Lung microvascular endothelial cell (primary cell): Measurements from ENCODE around the gene ANKRD2. TPM values are rescaled to one million over a fixed set of nuclear protein-coding genes. Genes with fewer than 3 reads are reported as not detected.
A peak's percentile ranks its signal among the peaks of the same experiment; 100 is the strongest.
"Not testable (repeated sequence)": the region's sequence is repeated elsewhere in the genome, so short reads cannot be mapped to it uniquely, and the experiment has no call there.

Experiments used
- DNase-seq, 2 donors: peaks; one replicate each; pipeline versions ENCODE4 v3.0.0 to v3.0.0-alpha.2; 2010; ENCODE audit warnings: low read depth in 2 of 2
- total RNA-seq: library from RNA; depleted of rRNA; stranded (reverse); fragments of >200 nt; gene quantifications from 2 replicates; pipeline ENCODE4 v1.2.1, GENCODE V29; 2014

ANKRD2 gene
- total RNA-seq, result 0.20 and 0.44 TPM in 2 replicates

DNA sequence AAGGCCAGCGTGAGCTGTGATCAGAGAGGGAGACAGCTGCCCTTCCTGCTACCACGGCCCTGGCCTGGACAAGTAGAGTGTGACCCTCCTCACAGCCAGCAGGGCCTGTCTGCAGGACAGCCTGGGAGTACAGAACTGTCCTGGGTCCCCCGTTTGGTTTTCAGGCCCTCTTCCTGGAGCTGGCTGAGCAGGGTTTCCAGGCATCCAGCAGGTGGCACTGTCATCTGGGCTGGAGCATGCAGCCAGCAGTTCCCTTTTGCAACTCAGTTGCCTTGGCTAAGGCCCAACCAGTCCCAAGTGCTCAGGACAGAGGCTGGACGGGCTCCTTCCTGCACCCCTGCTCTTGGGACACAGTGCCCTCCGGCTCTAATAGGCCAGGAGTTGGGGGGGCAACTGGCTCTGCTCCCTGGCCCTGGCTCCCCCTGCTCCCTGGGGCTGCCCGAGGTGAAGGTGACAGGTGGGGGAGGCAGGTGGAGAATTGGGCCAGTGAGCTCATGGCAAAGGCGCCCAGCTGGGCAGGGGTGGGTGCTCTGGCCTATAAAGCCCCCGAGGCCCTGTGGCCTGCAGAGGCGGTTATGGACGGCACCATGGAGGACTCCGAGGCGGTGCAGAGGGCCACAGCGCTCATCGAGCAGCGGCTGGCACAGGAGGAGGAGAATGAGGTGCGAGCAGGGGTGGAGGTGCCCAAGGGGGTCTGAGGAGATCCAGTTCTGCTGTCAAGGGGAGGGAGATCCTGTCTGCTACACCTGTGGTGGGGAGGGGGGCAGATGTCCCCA lies at the start of gene ANKRD2:
Gene ANKRD2, plus strand, starts transcription at position 566 of the 776 bp plus-strand sequence. Its CDS starts 10 bp downstream, at position 576.
- peak; percentile 82 to 92 for DNase-seq

GRCh38 chr10:97522937-97523336 lies 49.6 kb upstream of the ANKRD2 start:
- DNase-seq, result no peak

GRCh38 chr10:97525086-97525485 lies 47.5 kb upstream of the ANKRD2 start:
- no peak for DNase-seq

GRCh38 chr10:97525683-97526110 lies 46.9 kb upstream of the ANKRD2 start:
- no peak for DNase-seq

DNA sequence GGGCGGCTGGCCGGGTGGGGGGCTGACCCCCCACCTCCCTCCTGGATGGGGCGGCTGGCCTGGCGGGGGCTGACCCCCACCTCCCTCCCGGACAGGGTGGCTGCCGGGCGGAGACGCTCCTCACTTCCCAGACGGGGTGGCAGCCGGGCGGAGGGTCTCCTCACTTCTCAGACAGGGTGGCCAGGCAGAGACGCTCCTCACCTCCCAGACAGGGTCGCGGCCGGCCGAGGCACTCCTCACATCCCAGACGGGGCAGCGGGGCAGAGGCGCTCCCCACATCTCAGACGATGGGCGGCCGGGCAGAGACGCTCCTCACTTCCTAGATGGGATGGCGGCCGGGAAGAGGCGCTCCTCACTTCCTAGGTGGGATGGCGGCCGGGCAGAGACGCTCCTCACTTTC lies 43.7 kb upstream of the ANKRD2 start:
- not testable (repeated sequence) for DNase-seq

- DNase-seq, result no peak
Measured at GRCh38 chr10:97529685-97530465, 42.7 kb upstream of the ANKRD2 start.

- DNase-seq, result peak in 1 of 2 donors; percentile 70
Measured at GRCh38 chr10:97531401-97531986, 41.1 kb upstream of the ANKRD2 start.

- peak in 1 of 2 donors; percentile 41 for DNase-seq
Measured at GRCh38 chr10:97532935-97533671, 39.5 kb upstream of the ANKRD2 start.

DNA sequence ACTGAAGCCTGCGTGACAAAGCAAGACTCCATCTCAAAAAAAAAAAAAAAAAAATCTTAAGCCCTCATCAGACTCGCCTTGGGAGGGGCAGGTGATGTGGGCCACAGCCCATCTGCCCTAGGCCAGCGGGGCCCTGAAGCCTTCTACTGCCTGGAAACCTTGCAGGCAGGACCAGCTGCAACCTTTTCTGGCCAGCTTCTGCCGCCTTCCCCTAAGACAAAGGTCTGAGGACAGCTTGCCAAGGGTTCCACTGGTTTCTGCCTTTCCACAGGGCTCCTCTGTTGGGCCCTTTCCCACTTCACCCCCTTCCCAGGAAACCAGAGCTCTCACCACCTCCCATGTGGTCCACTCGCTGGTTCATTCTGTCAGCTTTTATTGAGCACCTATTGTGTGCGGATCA lies 38.7 kb upstream of the ANKRD2 start:
- DNase-seq, result no peak

GRCh38 chr10:97534746-97535367 lies 37.7 kb upstream of the ANKRD2 start:
- DNase-seq, result peak; percentile 69 to 72

DNA sequence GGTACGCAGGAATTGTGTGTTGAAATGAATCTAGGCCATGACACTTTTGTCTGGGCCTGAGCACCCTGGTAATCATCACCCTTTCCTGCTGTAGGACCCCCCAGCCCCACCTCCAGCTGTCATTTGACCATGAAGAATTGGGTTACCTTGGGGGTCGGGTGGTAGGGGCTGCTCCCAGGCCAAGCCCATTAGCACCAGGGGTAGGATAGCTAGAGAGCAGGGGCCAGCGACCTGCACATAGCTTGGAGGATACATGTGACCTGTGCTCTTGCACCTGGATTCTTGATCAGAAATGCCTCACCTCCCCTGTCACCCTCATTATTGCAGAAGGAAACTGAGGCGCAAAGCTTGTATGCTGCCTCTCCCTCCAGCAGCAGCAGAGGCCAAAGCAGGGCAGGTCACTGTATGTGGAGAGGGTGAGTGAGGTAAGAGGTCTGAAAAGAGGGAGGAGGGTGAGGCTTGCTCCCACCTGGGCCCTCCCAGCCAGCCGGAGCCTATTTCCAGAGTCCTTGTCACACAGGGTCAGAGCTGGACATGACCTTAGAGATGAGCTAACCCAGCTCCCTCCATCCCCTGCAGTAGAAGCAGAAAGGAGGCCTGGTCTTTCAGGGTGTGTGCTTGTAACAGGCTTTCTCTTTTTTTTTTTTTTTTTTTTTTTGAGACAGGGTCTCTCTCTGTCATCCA lies 35.3 kb upstream of the ANKRD2 start:
- no peak for DNase-seq

- DNase-seq, result peak in 1 of 2 donors; percentile 71
Measured at GRCh38 chr10:97538411-97538810, 34.2 kb upstream of the ANKRD2 start.

DNA sequence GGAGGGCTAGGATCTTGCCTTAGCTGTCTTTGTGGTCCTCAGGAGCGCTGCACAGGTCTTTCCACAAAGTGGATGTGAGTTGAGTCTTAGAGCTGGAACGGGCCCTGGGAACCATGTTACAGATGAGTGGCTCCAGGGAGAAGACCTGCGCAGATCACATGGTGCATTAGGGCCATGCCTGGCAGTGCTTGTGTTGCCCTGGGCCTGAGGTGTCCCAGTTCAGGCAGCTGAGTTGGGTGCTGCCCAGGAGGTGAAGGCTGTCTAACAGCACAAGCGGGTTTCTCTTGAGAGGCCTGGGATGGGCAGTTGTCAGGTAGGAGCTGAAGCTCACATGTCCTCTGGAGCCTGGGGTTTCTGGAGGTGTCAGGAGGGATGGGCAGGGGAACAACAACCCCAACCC lies 33.7 kb upstream of the ANKRD2 start:
- DNase-seq, result no peak

DNA sequence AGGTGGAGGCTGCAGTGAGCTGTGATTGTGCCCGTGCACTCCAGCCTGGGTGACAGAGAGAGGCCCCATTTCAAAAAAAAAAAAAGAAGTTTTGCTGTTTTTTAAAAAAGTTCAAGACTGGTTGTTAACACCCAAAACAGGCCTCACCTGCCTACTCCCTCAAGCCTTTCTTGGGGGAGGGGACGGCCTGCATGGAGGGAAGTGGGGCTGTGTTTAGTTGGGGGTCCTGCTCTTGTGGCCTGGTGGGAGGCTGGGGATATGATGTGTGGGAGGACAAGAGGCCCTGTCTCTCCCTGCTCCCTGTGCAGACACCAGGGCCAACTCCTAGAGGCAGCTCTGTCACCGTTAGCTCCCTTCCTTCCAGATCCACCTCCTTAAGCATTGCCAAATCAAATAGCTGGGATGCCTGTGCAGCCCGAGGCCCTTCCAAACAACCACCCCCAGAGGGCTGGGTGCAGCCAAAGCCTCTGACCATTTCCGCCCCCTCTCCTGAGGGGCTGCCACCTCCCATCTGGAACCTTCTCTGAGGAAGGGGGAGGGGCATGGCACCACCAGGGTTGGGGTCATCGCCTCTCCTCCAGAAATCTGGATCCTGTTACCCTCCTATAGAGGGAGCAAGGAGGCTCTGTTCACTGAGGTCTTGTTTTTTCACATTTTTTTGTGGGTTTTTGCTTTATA lies 32.9 kb upstream of the ANKRD2 start:
- DNase-seq, result no peak

DNA sequence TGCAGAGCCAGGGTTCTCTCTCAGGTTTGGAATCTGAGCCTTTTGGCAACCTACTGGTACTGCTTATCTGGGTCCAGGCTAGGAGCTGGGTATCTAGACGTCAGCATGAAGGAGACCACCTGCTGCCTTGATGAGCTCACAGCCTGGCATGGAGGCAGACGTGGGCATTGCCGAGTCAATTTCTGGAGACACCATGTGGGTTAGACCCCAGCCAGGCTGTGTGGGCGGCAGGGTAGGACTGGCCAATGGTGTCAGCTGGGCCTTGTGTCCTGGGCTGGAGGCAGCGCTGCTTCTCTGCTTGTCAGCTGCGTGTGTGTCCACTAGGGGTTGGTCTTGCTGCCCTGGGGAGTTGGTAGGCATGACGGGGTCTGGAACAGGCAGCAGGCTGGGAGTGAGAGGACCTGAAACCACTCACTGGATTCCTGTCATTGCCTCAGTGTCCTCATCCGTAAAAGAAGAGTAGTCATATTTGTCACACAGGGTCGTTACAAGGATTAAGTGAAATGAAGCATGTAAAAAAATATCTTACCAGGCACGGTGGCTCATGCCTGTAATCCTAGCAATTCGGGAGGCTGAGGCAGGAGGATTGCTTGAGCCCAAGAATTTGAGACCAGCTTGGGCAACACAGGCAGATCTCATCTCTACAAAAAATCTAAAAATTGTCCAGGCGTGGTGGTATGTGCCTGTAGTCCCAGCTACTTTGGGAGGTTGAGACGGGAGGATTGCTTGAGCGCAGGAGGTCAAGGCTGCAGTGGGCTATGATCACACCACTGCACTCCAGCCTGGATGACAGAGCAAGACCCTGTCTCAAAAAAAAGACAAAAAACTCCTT lies 31.7 kb upstream of the ANKRD2 start:
- no peak for DNase-seq

DNA sequence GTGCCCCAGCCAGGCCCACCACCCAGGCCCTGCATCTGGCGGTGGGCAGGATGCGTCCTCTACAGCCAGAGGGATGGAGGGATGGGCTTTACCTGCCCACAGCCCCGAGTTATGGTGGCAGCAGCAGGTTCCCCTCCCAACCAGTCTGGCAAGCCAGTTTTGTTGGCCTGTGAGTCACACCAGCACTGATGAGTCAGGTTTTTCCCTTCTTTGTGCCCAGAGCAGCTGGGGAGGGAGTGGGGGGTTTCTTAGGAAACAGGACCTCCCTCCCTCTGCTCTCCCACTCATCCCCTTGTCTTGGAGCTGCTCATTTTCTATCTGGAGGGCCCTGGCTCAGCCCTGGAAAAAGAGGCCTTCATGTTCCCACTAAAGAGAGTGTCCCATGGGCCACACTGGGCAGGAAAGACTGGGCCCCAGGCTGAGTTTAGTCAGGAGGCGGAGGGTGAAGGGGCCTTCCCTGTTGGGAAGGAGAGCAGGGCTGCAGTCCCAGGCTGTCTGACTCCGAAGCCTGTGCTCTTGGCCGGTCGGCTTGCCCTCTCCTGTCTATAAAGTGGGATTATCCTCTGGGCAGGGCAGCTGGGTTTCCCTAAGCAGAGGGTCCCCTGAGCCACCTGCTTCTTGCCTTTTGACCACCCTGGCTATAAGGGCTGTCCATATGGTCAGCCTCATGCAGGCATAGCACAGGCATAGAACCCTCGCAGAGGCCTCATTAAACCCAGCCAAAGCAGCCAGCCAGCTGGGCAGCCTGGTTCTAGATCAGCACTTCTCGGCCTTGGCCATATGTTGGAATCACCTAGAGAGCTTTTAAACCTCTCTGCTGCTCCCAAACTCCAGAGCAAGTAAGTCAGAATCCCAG lies 30.2 kb upstream of the ANKRD2 start:
- peak; percentile 93 to 98 for DNase-seq

DNA sequence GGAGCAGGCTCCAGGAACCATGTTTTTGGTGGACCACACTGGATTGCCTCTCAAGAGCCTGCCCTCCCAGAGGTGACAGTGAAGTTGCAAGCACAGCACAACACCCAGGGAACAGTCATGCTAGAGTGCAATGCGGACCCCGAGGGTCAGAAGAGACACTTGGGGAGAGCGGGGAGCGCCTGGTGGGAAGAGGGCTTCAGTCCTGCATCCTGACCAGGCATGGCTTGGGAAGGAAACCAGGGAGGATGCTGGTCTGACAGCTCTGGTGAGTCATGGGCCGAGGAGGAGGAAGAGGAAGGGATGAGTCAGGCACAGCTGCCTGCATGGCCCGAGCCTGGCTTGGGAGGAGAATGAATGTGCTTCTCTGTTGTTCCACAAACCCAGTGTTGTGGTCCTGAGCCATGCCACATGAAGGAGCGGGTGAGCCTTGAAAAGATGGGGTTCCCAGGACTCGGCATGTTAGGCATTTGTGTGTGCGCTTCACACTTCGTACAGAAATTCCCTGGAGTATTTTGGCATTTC lies 29.5 kb upstream of the ANKRD2 start:
- peak; percentile 95 to 100 for DNase-seq
